NT2/D1 (cell line): ENCODE data around the gene POU3F2.

Source experiments
- SUZ12 ChIP-seq: IDR thresholded peaks from 2 replicates; pipeline ENCODE4 v1.6.1; 2011; ENCODE audit not compliant: insufficient read length, insufficient read depth; ENCODE audit errors: extremely low read depth
- YY1 ChIP-seq: IDR thresholded peaks from 2 replicates; pipeline ENCODE4 v1.6.1; 2011; ENCODE audit not compliant: insufficient read length, insufficient read depth
- ZNF274 ChIP-seq: IDR thresholded peaks from 2 replicates; pipeline ENCODE4 v1.6.1; 2011; ENCODE audit warnings: mild to moderate bottlenecking, low read depth, low read length

DNA sequence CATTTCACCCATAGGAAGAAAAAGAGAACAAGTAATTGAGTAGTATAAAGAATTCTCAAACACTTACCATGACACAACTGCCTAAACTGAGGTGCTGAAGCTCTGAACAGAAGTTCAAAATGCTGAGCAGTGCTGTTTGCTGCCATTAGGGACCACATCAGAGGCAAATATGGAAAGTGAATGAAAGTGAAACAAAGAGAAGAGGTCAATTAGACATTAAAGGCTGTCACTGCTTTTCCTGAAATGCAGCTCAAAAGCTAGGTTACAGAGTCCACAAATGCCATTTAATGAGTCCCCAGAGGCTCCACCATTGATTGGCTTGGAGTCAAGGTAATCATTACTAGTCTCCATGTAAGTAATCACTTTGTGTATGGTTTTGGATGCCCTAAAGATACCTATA, 46.1 kb downstream of the POU3F2 start:
- TF ChIP-seq YY1 = no peak
- TF ChIP-seq ZNF274 = no peak
- no peak for TF ChIP-seq SUZ12
